GM12874 (cell line): ENCODE measurements around the gene RUFY4.

ENCODE experiments used
- CTCF ChIP-seq: IDR thresholded peaks from 2 replicates; pipeline ENCODE4 v1.5.1; 2011; ENCODE audit warnings: low read depth, mild to moderate bottlenecking, control low read depth, low read length, moderate library complexity; ENCODE audit not compliant: insufficient read depth

The RUFY4 gene

GRCh38 chr2:218028189-218028495 lies 40.9 kb upstream of the RUFY4 start:
- no peak for TF ChIP-seq CTCF

GRCh38 chr2:218028562-218029348 lies 40.3 kb upstream of the RUFY4 start:
- no peak for TF ChIP-seq CTCF

- no peak for TF ChIP-seq CTCF
Measured at GRCh38 chr2:218029366-218030360, 39.4 kb upstream of the RUFY4 start.

GRCh38 chr2:218030409-218031195 lies 38.5 kb upstream of the RUFY4 start:
- TF ChIP-seq CTCF = no peak

- no peak for TF ChIP-seq CTCF
Measured at GRCh38 chr2:218031261-218031660, 37.8 kb upstream of the RUFY4 start.

GRCh38 chr2:218031771-218032257 lies 37.2 kb upstream of the RUFY4 start:
- no peak for TF ChIP-seq CTCF
